GM12864 (cell line): Measurements from ENCODE around the gene CARMIL1.
A peak's percentile ranks its signal among the peaks of the same experiment; 100 is the strongest.

Experiments
- DNase-seq: peaks from one replicate; pipeline ENCODE4 v3.0.0-alpha.2; 2011; ENCODE audit warnings: low read depth
- H3K4me3 ChIP-seq: 2 replicates; pipeline ENCODE4 v1.5.1; 2011; ENCODE audit warnings: mild to moderate bottlenecking, low read depth, low read length, control low read depth
- TF ChIP-seq, protein P1 (sequence below): IDR thresholded peaks from 2 replicates; pipeline ENCODE4 v1.5.1; 2011; ENCODE audit warnings: low read depth, mild to moderate bottlenecking, moderate library complexity, low read length, control low read depth, inconsistent platforms; ENCODE audit errors: missing control alignments

CARMIL1 gene

DNA sequence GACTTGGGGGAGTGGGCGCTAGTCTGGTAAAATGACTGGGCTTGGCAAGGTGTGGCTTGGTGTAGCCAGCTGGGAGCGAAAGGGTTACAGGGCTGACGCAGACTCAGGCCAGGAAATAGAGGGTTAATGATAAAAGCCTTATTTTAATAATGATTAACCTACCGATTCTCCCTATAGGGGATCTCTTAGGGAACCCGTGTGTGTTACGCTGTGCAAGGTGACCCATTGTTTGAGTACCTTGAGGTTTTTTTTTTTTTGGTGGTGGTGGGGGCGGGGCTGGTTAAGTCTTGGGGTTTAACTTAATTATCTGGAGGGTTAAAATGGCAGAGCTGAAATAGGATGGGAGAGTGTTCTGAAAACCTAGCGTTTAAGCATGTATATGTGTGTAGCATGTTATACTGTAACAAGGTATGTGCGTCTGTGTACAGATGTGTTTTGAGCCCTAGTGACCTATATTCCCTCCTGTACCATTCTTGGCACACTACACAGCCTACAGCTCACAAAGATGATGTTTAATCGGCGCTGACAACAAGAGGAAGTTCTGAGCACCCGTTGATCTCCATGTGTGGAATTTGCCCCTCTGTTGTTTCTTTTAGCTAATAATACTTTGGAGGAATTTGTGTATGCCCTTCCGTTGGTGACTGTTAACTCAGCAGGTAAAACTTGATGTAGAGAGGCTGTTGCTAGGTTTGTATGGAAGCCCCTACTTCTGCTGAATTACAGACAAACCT, 1.3 kb downstream of the CARMIL1 start:
- TF ChIP-seq, protein P1, sequence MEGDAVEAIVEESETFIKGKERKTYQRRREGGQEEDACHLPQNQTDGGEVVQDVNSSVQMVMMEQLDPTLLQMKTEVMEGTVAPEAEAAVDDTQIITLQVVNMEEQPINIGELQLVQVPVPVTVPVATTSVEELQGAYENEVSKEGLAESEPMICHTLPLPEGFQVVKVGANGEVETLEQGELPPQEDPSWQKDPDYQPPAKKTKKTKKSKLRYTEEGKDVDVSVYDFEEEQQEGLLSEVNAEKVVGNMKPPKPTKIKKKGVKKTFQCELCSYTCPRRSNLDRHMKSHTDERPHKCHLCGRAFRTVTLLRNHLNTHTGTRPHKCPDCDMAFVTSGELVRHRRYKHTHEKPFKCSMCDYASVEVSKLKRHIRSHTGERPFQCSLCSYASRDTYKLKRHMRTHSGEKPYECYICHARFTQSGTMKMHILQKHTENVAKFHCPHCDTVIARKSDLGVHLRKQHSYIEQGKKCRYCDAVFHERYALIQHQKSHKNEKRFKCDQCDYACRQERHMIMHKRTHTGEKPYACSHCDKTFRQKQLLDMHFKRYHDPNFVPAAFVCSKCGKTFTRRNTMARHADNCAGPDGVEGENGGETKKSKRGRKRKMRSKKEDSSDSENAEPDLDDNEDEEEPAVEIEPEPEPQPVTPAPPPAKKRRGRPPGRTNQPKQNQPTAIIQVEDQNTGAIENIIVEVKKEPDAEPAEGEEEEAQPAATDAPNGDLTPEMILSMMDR, result no peak
- peak overlapping the region; percentile 70 for H3K4me3 ChIP-seq
- DNase-seq, result no peak

DNA sequence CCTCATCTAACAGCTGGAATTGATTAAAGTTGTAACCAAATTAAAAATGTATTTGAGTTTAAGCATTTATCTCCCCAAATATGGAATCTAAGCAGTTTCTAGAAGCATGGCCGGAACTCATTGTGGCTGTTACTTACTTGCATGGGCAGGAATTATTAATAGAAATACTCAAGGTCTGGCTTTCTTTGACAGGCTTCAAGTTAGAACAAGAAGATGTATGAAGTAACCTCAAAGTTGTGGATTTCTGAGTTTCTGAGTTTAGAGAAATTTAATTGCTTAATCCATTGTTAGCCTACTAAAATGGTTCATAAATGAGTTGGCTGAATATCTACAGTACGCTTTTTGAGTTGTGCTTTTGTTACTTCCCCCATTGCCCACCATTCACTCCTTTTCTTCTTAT, 7.7 kb downstream of the CARMIL1 start:
- DNase-seq, result no peak
- TF ChIP-seq, protein P1, result no peak
- H3K4me3 ChIP-seq, result no peak overlapping the region

DNA sequence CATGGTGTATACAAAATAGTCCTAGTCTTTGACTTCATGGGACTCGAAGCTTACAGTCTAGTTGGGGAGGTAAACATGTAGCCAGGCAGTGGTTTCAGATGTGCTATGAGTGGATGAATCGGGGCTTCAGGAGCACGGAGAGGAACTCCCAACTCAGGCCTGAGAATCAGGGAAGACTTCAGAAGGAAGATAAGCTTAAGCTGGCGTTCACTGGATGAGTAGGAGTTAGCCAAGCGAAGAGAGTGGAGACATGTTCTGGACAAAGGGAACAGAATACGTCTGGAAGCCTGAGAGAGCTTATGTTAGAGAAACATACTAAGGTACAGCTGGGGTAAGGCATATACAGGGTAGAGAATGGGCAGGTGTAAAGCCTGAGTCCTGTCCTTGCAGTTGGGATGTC, 8.8 kb downstream of the CARMIL1 start:
- no peak for DNase-seq
- TF ChIP-seq, protein P1, result no peak
- no peak overlapping the region for H3K4me3 ChIP-seq

DNA sequence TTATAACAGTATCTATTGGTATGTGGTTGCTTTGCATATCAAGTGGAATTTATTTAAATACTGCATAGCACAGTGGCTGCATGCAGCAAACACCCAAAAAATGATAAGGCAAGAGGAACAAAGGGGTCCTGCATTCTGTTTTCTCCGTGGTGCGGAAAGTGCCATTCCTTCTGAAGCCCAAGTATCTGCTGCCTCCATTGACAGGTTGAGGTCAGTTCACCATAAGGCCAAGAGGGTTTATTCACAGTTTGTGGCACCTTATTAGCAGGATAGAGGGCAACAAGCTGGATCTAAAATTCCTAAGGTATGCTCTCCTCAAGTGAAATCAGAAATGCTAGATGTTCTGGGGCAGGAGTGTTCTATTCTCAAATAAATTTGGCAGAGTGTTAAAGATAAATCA, 9.3 kb downstream of the CARMIL1 start:
- no peak overlapping the region for H3K4me3 ChIP-seq
- TF ChIP-seq, protein P1, result no peak
- DNase-seq, result no peak

DNA sequence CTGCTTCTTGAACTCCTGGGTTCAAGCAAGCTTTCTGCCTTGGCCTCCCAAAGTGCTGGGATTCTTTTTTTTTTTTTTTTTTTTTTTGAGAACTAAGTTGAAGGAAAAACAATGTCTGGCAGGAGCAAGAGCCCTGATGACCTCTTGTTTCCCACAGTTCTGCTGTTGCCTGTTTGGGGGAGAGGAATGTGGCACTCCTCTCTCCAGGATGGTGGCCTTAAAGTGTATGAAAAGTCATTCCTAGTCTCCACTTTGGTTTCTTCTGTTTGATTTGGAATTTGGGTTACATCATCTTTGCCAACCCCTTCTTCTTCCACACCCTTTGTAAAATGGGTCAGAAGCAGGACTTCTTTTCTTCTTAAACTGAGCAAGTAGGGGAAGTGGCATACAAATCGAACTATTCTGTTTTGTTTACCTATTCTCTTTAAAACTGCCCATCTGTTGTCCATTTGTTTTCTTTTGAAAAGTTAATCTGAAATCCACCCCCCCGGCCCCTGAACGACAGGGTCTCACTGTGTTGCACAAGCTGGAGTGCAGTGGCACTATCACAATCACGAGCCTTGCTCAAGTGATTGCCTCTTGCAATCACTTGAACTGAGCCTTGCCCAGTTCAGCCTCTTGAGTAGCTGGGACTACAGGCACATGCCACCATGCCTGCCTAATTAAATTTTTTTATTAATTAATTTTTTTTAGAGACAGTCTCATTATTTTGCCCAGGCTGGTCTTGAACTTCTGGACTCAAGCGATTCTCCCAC, 11.3 kb downstream of the CARMIL1 start:
- TF ChIP-seq, protein P1, result no peak
- H3K4me3 ChIP-seq, result no peak overlapping the region
- no peak for DNase-seq

DNA sequence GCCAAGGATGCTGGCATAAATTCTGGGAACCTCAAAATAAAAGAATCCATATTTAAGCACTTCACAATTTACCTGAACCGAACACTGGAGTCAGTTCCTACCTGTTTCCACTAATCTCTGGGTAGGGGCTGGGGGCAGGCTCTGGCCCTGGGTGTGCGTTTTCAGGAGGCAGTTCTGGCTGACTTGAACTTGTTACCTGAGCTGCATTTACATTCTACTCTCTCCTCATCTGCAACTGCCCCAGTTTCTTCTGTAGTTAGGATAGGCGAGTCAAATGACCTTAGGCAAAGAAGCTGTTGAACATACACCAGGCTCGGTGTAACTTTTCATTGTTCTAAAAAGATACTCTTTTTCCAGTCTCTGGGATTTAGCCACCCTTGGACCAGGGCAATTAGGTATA, 13.2 kb downstream of the CARMIL1 start:
- H3K4me3 ChIP-seq, result no peak overlapping the region
- no peak for DNase-seq
- TF ChIP-seq, protein P1, result no peak
